ENCODE data around the gene NFASC.

NFASC gene

GRCh38 chr1:204870160-204870912 is at the start of gene NFASC:
NFASC (plus strand) TSS chr1:204870862; CDS start chr1:204944316, 73,454 bp downstream.
- DNase-seq = no peak

GRCh38 chr1:204821476-204821875 is 49.2 kb upstream of the NFASC start:
- no peak for DNase-seq

- no peak for DNase-seq
Measured at GRCh38 chr1:204821924-204822323, 48.7 kb upstream of the NFASC start.

- no peak for DNase-seq
Measured at GRCh38 chr1:204826970-204827369, 43.7 kb upstream of the NFASC start.

- DNase-seq = peak; percentile 52
Measured at GRCh38 chr1:204828352-204828850, 42.3 kb upstream of the NFASC start.

GRCh38 chr1:204829133-204829825 is 41.4 kb upstream of the NFASC start:
- no peak for DNase-seq

- DNase-seq = no peak
Measured at GRCh38 chr1:204830747-204831146, 39.9 kb upstream of the NFASC start.

GRCh38 chr1:204831186-204831585 is 39.5 kb upstream of the NFASC start:
- no peak for DNase-seq

GRCh38 chr1:204834336-204834735 is 36.3 kb upstream of the NFASC start:
- DNase-seq = no peak

- DNase-seq = no peak
Measured at GRCh38 chr1:204834752-204835151, 35.9 kb upstream of the NFASC start.

- no peak for DNase-seq
Measured at GRCh38 chr1:204835737-204836136, 34.9 kb upstream of the NFASC start.

GRCh38 chr1:204836856-204837255 is 33.8 kb upstream of the NFASC start:
- DNase-seq = no peak

GRCh38 chr1:204837440-204838084 is 33.1 kb upstream of the NFASC start:
- DNase-seq = peak; percentile 70

- DNase-seq = no peak
Measured at GRCh38 chr1:204841316-204841715, 29.3 kb upstream of the NFASC start.

GRCh38 chr1:204841798-204842197 is 28.9 kb upstream of the NFASC start:
- no peak for DNase-seq

GRCh38 chr1:204842369-204842768 is 28.3 kb upstream of the NFASC start:
- no peak for DNase-seq

- DNase-seq = no peak
Measured at GRCh38 chr1:204842892-204843291, 27.8 kb upstream of the NFASC start.

- DNase-seq = no peak
Measured at GRCh38 chr1:204846546-204846945, 24.1 kb upstream of the NFASC start.

- no peak for DNase-seq
Measured at GRCh38 chr1:204848579-204848978, 22.1 kb upstream of the NFASC start.

- no peak for DNase-seq
Measured at GRCh38 chr1:204852854-204853253, 17.8 kb upstream of the NFASC start.

GRCh38 chr1:204853436-204853835 is 17.2 kb upstream of the NFASC start:
- DNase-seq = no peak

- no peak for DNase-seq
Measured at GRCh38 chr1:204854286-204854685, 16.4 kb upstream of the NFASC start.

- DNase-seq = no peak
Measured at GRCh38 chr1:204858363-204858821, 12.3 kb upstream of the NFASC start.

GRCh38 chr1:204859861-204860267 is 10.8 kb upstream of the NFASC start:
- DNase-seq = no peak

Data from right hindlimb (tissue), 1 donor.